KOPT-K1 (cell line): ENCODE measurements around the gene CALCB.
"Not testable (repeated sequence)": the region's sequence is repeated elsewhere in the genome, so short reads cannot be mapped to it uniquely, and the experiment has no call there.

Source experiments
- H3K27ac ChIP-seq: fragments of 200-600 bp; sonication (generic); 2 replicates; pipeline ENCODE4 v1.5.1; 2016; ENCODE audit warnings: antibody characterized with exemption, mild to moderate bottlenecking, low read depth, low read length; ENCODE audit not compliant: poor library complexity, severe bottlenecking
- H3K36me3 ChIP-seq: fragments of 200-600 bp; sonication (generic); 2 replicates; pipeline ENCODE4 v1.5.1; 2017; ENCODE audit warnings: antibody characterized with exemption, mild to moderate bottlenecking, low read length, moderate library complexity; ENCODE audit not compliant: insufficient read depth
- H3K9me3 ChIP-seq: fragments of 200-600 bp; sonication (generic); 2 replicates; pipeline ENCODE4 v1.5.1; 2017; ENCODE audit warnings: antibody characterized with exemption, low read length, mild to moderate bottlenecking; ENCODE audit not compliant: insufficient read depth, poor library complexity, severe bottlenecking

The CALCB gene

GRCh38 chr11:15073361-15074205 is at the start of gene CALCB:
CALCB (plus strand) TSS chr11:15073593; CDS start chr11:15074719, 1,126 bp downstream.
- no peaks in the 10 kb centered on the region for H3K9me3 ChIP-seq
- no peaks in the 10 kb centered on the region for H3K36me3 ChIP-seq
- no peak within 1 kb of the TSS for H3K27ac ChIP-seq

- H3K27ac ChIP-seq, result no peak overlapping the region
- H3K36me3 ChIP-seq, result no peaks in the 10 kb centered on the region
- H3K9me3 ChIP-seq, result no peaks in the 10 kb centered on the region
Observed at GRCh38 chr11:15027011-15027410, 46.4 kb upstream of the CALCB start.

- no peaks in the 10 kb centered on the region for H3K36me3 ChIP-seq
- H3K27ac ChIP-seq, result no peak overlapping the region
- H3K9me3 ChIP-seq, result no peaks in the 10 kb centered on the region
Observed at GRCh38 chr11:15027956-15028355, 45.4 kb upstream of the CALCB start.

GRCh38 chr11:15028379-15028778 is 45.0 kb upstream of the CALCB start:
- H3K9me3 ChIP-seq, result no peaks in the 10 kb centered on the region
- H3K36me3 ChIP-seq, result no peaks in the 10 kb centered on the region

GRCh38 chr11:15031945-15032344 is 41.4 kb upstream of the CALCB start:
- not testable (repeated sequence) for H3K27ac ChIP-seq, H3K9me3 ChIP-seq, H3K36me3 ChIP-seq

More at GRCh38 chr11:15028379-15028778, 45.0 kb upstream of the CALCB start:
- no peak overlapping the region for H3K27ac ChIP-seq

- Histone ChIP-seq H3K36me3 (no peaks in the 10 kb centered on the region), H3K27ac (no peak overlapping the region), H3K9me3 (no peaks in the 10 kb centered on the region)
Observed at GRCh38 chr11:15034687-15035267, 38.6 kb upstream of the CALCB start.

GRCh38 chr11:15035283-15035682 is 38.1 kb upstream of the CALCB start:
- H3K9me3 ChIP-seq, result no peaks in the 10 kb centered on the region
- no peak overlapping the region for H3K27ac ChIP-seq
- H3K36me3 ChIP-seq, result no peaks in the 10 kb centered on the region

- no peaks in the 10 kb centered on the region for H3K9me3 ChIP-seq
- H3K27ac ChIP-seq, result no peak overlapping the region
- H3K36me3 ChIP-seq, result no peaks in the 10 kb centered on the region
Observed at GRCh38 chr11:15038963-15039362, 34.4 kb upstream of the CALCB start.

GRCh38 chr11:15045209-15045608 is 28.2 kb upstream of the CALCB start:
- no peaks in the 10 kb centered on the region for H3K9me3 ChIP-seq
- no peaks in the 10 kb centered on the region for H3K36me3 ChIP-seq
- H3K27ac ChIP-seq, result no peak overlapping the region

- no peaks in the 10 kb centered on the region for H3K36me3 ChIP-seq
- no peaks in the 10 kb centered on the region for H3K9me3 ChIP-seq
- no peak overlapping the region for H3K27ac ChIP-seq
Observed at GRCh38 chr11:15045891-15046290, 27.5 kb upstream of the CALCB start.

- not testable (repeated sequence) for H3K27ac ChIP-seq, H3K36me3 ChIP-seq
Observed at GRCh38 chr11:15046673-15047072, 26.7 kb upstream of the CALCB start.

GRCh38 chr11:15048616-15049015 is 24.8 kb upstream of the CALCB start:
- no peaks in the 10 kb centered on the region for H3K36me3 ChIP-seq
- H3K9me3 ChIP-seq, result no peaks in the 10 kb centered on the region

More at GRCh38 chr11:15046673-15047072, 26.7 kb upstream of the CALCB start:
- not testable (repeated sequence) for H3K9me3 ChIP-seq

GRCh38 chr11:15053191-15053685 is 20.2 kb upstream of the CALCB start:
- Histone ChIP-seq H3K36me3 (no peaks in the 10 kb centered on the region), H3K27ac (no peak overlapping the region), H3K9me3 (no peaks in the 10 kb centered on the region)

More at GRCh38 chr11:15048616-15049015, 24.8 kb upstream of the CALCB start:
- no peak overlapping the region for H3K27ac ChIP-seq

GRCh38 chr11:15055620-15056356 is 17.6 kb upstream of the CALCB start:
- no peaks in the 10 kb centered on the region for H3K9me3 ChIP-seq
- no peaks in the 10 kb centered on the region for H3K36me3 ChIP-seq
- H3K27ac ChIP-seq, result no peak overlapping the region

- no peaks in the 10 kb centered on the region for H3K36me3 ChIP-seq
- no peaks in the 10 kb centered on the region for H3K9me3 ChIP-seq
- no peak overlapping the region for H3K27ac ChIP-seq
Observed at GRCh38 chr11:15057329-15057728, 16.1 kb upstream of the CALCB start.
